Left lung (tissue), 10 donors: Measurements from ENCODE around the gene RALGPS2. TPM values are rescaled to one million over a fixed set of nuclear protein-coding genes. Genes with fewer than 3 reads are reported as not detected.

Experiments used
- ATAC-seq: fragments of 200-7000 bp; cut with Tn5 transposase; one replicate; pipeline ENCODE4 v1.9.1; 2020; ENCODE audit warnings: moderate library complexity
- DNase-seq, 4 donors: peaks; one replicate each; pipeline ENCODE4 v3.0.0-alpha.2; 2013 to 2020
- H3K27ac ChIP-seq, 2 donors: fragments of 200-600 bp; sonication (generic) in 1 of 2; one replicate each; pipeline versions ENCODE4 v1.5.0 to v1.8.0; 2020 to 2021
- H3K27me3 ChIP-seq, 2 donors: fragments of 200-600 bp; sonication (generic) in 1 of 2; one replicate each; pipeline versions ENCODE4 v1.5.0 to v1.8.0; 2020 to 2021
- H3K36me3 ChIP-seq, 2 donors: fragments of 200-600 bp; sonication (generic) in 1 of 2; one replicate each; pipeline versions ENCODE4 v1.5.0 to v1.8.0; 2020 to 2021
- H3K4me1 ChIP-seq, 2 donors: fragments of 200-600 bp; one replicate each; pipeline ENCODE4 v1.8.0; 2021
- H3K4me3 ChIP-seq, 2 donors: fragments of 200-600 bp; sonication (generic) in 1 of 2; one replicate each; pipeline versions ENCODE4 v1.5.0 to v1.8.0; 2020 to 2021; ENCODE audit warnings: mild to moderate bottlenecking in 1 of 2
- H3K9me3 ChIP-seq, 2 donors: fragments of 200-600 bp; sonication (generic) in 1 of 2; one replicate each; pipeline versions ENCODE4 v1.5.0 to v1.8.0; 2020 to 2021
- CTCF ChIP-seq, 2 donors: fragments of 200-600 bp; sonication (generic) in 1 of 2; IDR thresholded peaks; one replicate each; pipeline versions ENCODE4 v1.5.0 to v1.8.0; 2021; ENCODE audit warnings: antibody characterized with exemption in 2 of 2
- intact Hi-C, 2 donors: fragments of 100-400 bp; cut with DNase I; formaldehyde crosslinking; loops; one replicate each; pipeline versions ENCODE4 v1.11.2 to v1.14.2; 2022
- polyA plus RNA-seq, 6 donors: library from polyadenylated mRNA; unstranded; fragments of 120-200 nt; gene quantifications; one replicate each; pipeline ENCODE4 v1.2.1, GENCODE V29; 2013; ENCODE audit not compliant: insufficient read length in 6 of 6
- total RNA-seq, 2 donors: library from RNA; stranded (reverse); fragmentation: NEBNext Ultra II Directional; extraction: Animal tissue kit (Norgen Biotek cat#: 25700); gene quantifications; one replicate each; pipeline ENCODE4 v1.2.1, GENCODE V29; 2021
- donor health status: DM: no; HTN: yes; CAD: no.
- donor health status: DM: no; HTN: no; CAD: no.

RALGPS2 gene
- total and polyA plus RNA-seq, 8 donors, result 9.0 to 24.5 (median 20.9) TPM

GRCh38 chr1:178862416-178862815, 137.4 kb downstream of the RALGPS2 start:
- Histone ChIP-seq H3K36me3 (no peaks in the 10 kb centered on the region), H3K4me1 (no peaks in the 10 kb centered on the region), H3K9me3 (no peaks in the 10 kb centered on the region), H3K27me3 (no peaks in the 10 kb centered on the region), H3K27ac (no peak overlapping the region), H3K4me3 (no peak overlapping the region)
- intact Hi-C loops, result no loop called here
- no peak for DNase-seq
- no peak for TF ChIP-seq CTCF (IDR thresholded peaks at IDR 0.05)
- ATAC-seq, result no peak

- intact Hi-C loops, result no loop called here
- H3K27me3 ChIP-seq, result no peaks in the 10 kb centered on the region
- no peak overlapping the region for H3K4me3 ChIP-seq
- TF ChIP-seq CTCF (IDR thresholded peaks at IDR 0.05), result no peak
- no peaks in the 10 kb centered on the region for H3K36me3 ChIP-seq
- no peak overlapping the region for H3K27ac ChIP-seq
- ATAC-seq, result no peak
- no peak for DNase-seq
- no peaks in the 10 kb centered on the region for H3K9me3 ChIP-seq
- no peaks in the 10 kb centered on the region for H3K4me1 ChIP-seq
Measured at GRCh38 chr1:178862864-178863263, 137.8 kb downstream of the RALGPS2 start.

- no peaks in the 10 kb centered on the region for H3K36me3 ChIP-seq
- no peaks in the 10 kb centered on the region for H3K9me3 ChIP-seq
- intact Hi-C loops, result no loop called here
- no peak for TF ChIP-seq CTCF (IDR thresholded peaks at IDR 0.05)
- ATAC-seq (no peak), DNase-seq (no peak)
- no peaks in the 10 kb centered on the region for H3K4me1 ChIP-seq
- H3K27ac ChIP-seq, result no peak overlapping the region
- no peak overlapping the region for H3K4me3 ChIP-seq
- no peaks in the 10 kb centered on the region for H3K27me3 ChIP-seq
Measured at GRCh38 chr1:178864326-178864725, 139.3 kb downstream of the RALGPS2 start.

- intact Hi-C loops, result no loop called here
- TF ChIP-seq CTCF (IDR thresholded peaks at IDR 0.05), result no peak
- ATAC-seq, result no peak
- Histone ChIP-seq H3K4me1 (peaks cover 7 to 18% of the 10 kb centered on the region in 2 donors), H3K9me3 (no peaks in the 10 kb centered on the region), H3K27ac (peak overlapping the region; percentile 24 to 30), H3K36me3 (no peaks in the 10 kb centered on the region), H3K4me3 (peak overlapping the region; percentile 7 to 17), H3K27me3 (no peaks in the 10 kb centered on the region)
- no peak for DNase-seq
Measured at GRCh38 chr1:178867670-178868069, 142.6 kb downstream of the RALGPS2 start.

GRCh38 chr1:178868706-178869105, 143.7 kb downstream of the RALGPS2 start:
- H3K9me3 ChIP-seq, result no peaks in the 10 kb centered on the region
- ATAC-seq, result no peak
- intact Hi-C loops, result no loop called here
- no peaks in the 10 kb centered on the region for H3K27me3 ChIP-seq
- peak overlapping the region in 1 of 2 donors; percentile 33 for H3K27ac ChIP-seq
- peaks cover 7 to 18% of the 10 kb centered on the region in 2 donors for H3K4me1 ChIP-seq
- no peak for TF ChIP-seq CTCF (IDR thresholded peaks at IDR 0.05)
- no peaks in the 10 kb centered on the region for H3K36me3 ChIP-seq
- DNase-seq, result no peak
- peak overlapping the region in 1 of 2 donors; percentile 0 for H3K4me3 ChIP-seq
